Stimulated activated CD8-positive, alpha-beta memory T cell treated with anti-CD3 and anti-CD28 coated beads, Interleukin-7, amount 100 ng/mL, for 1 hour (primary cell): ENCODE data around the gene COMMD4.
"Not testable (repeated sequence)": the region's sequence is repeated elsewhere in the genome, so short reads cannot be mapped to it uniquely, and the experiment has no call there.

Experiments
- DNase-seq, 2 donors: peaks; one replicate each; pipeline ENCODE4 v3.0.0-alpha.2; 2020; ENCODE audit warnings: low read depth in 2 of 2

COMMD4 gene

GRCh38 chr15:75335705-75336355, at the start of gene COMMD4:
COMMD4 (plus strand) TSS chr15:75336063; CDS start chr15:75336090, 27 bp downstream.
- peak; percentile 31 to 46 for DNase-seq

GRCh38 chr15:75293660-75294059, 42.2 kb upstream of the COMMD4 start:
- not testable (repeated sequence) for DNase-seq

- not testable (repeated sequence) for DNase-seq
These were observed 37.1 kb upstream of the COMMD4 start for GRCh38 chr15:75298541-75299310.

GRCh38 chr15:75299311-75299688, 36.6 kb upstream of the COMMD4 start:
- DNase-seq, result peak; percentile 31 to 43

- not testable (repeated sequence) for DNase-seq
These were observed 35.8 kb upstream of the COMMD4 start for GRCh38 chr15:75300026-75300425.

- no peak for DNase-seq
These were observed 33.5 kb upstream of the COMMD4 start for GRCh38 chr15:75302318-75302717.

GRCh38 chr15:75302753-75303152, 33.1 kb upstream of the COMMD4 start:
- not testable (repeated sequence) for DNase-seq

GRCh38 chr15:75306188-75306587, 29.7 kb upstream of the COMMD4 start:
- no peak for DNase-seq

GRCh38 chr15:75307778-75308390, 28.0 kb upstream of the COMMD4 start:
- no peak for DNase-seq

GRCh38 chr15:75309711-75310110, 26.2 kb upstream of the COMMD4 start:
- DNase-seq, result no peak

- not testable (repeated sequence) for DNase-seq
These were observed 23.3 kb upstream of the COMMD4 start for GRCh38 chr15:75312548-75312947.

- DNase-seq, result no peak
These were observed 22.6 kb upstream of the COMMD4 start for GRCh38 chr15:75313116-75313845.

- DNase-seq, result no peak
These were observed 21.1 kb upstream of the COMMD4 start for GRCh38 chr15:75314552-75315290.

- DNase-seq, result not testable (repeated sequence)
These were observed 16.5 kb upstream of the COMMD4 start for GRCh38 chr15:75319231-75319897.

GRCh38 chr15:75321711-75322110, 14.2 kb upstream of the COMMD4 start:
- no peak for DNase-seq

- DNase-seq, result no peak
These were observed 9.9 kb upstream of the COMMD4 start for GRCh38 chr15:75325922-75326321.

GRCh38 chr15:75327005-75327404, 8.9 kb upstream of the COMMD4 start:
- no peak for DNase-seq

- DNase-seq, result no peak
These were observed 8.4 kb upstream of the COMMD4 start for GRCh38 chr15:75327491-75327890.

GRCh38 chr15:75328493-75329314, 7.2 kb upstream of the COMMD4 start:
- DNase-seq, result no peak

- DNase-seq, result no peak
These were observed 6.3 kb upstream of the COMMD4 start for GRCh38 chr15:75329571-75329970.
